Measurements from ENCODE around the gene HOXA9.

Gene HOXA9

DNA sequence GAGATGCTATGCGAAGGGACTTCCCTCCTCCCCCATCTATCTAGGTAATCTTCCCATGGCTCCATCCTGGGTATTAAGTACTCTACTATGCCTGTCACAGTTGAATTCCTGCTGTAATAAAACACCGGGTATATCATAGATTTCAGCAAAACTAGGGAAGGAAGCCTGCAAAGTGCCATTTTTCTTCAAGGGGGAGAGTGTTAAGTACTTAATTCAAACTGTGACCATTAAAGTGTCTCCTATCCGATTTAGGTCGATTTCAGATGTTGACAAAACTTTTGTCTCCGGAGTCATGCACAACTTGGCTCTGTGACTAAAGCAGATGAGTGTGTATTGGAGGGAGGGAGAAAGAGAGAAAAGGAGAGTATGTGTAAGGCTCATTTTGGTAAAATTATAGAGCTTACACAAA, 39.3 kb downstream of the HOXA9 start:
- Histone ChIP-seq H3K9me3 (ENCODE audit: control insufficient read depth, insufficient read depth, low read depth, low read length) (no peaks in the 10 kb centered on the region), H3K4me3 (ENCODE audit: low read depth, low read length) (no peak overlapping the region), H3K4me1 (ENCODE audit: control insufficient read depth, insufficient read depth, low read length) (peaks cover 49% of the 10 kb centered on the region), H3K27ac (ENCODE audit: extremely low read depth, low read depth, low read length) (peak overlapping the region; percentile 34; the same call in 1 of the 2 replicates), H3K36me3 (ENCODE audit: control insufficient read depth in 2 of 2, insufficient read depth in 1 of 2, low read length in 2 of 2) (peaks cover 5 to 29% of the 10 kb centered on the region in 2 experiments; a peak in 1 of 3 replicates)
- POLR2A ChIA-PET: no interaction called here
- CTCF ChIA-PET: interaction anchor here (0.5 to 0.7 kb wide), 3 partner anchors 55 to 1233 kb away, joined by 3 to 6 read pairs (median 5); no protein-coding TSS in a partner anchor
- TF ChIP-seq ZNF37A (tag by site-specific recombination; IDR thresholded peaks at IDR 0.05): no peak
- no peak for TF ChIP-seq GFI1B (tag by site-specific recombination; IDR thresholded peaks at IDR 0.05)
- TF ChIP-seq ZBTB17 (tag by site-specific recombination; IDR thresholded peaks at IDR 0.05): peak; percentile 45; the same call in 1 of the 2 replicates
- TF ChIP-seq ZNF596 (tag by site-specific recombination; IDR thresholded peaks at IDR 0.05): no peak
- TF ChIP-seq FEZF1 (tag by site-specific recombination; IDR thresholded peaks at IDR 0.05): peak; percentile 80
- TF ChIP-seq ZIC2 (tag by site-specific recombination; IDR thresholded peaks at IDR 0.05): peak; percentile 96
- no peak for TF ChIP-seq ZNF169 (tag by site-specific recombination; IDR thresholded peaks at IDR 0.05)
- peak; percentile 46; the same call in 1 of the 2 replicates for TF ChIP-seq ZNF843 (tag by site-specific recombination; IDR thresholded peaks at IDR 0.05)
- TF ChIP-seq ZNF2 (tag by site-specific recombination; IDR thresholded peaks at IDR 0.05): no peak
- TF ChIP-seq, protein P1, sequence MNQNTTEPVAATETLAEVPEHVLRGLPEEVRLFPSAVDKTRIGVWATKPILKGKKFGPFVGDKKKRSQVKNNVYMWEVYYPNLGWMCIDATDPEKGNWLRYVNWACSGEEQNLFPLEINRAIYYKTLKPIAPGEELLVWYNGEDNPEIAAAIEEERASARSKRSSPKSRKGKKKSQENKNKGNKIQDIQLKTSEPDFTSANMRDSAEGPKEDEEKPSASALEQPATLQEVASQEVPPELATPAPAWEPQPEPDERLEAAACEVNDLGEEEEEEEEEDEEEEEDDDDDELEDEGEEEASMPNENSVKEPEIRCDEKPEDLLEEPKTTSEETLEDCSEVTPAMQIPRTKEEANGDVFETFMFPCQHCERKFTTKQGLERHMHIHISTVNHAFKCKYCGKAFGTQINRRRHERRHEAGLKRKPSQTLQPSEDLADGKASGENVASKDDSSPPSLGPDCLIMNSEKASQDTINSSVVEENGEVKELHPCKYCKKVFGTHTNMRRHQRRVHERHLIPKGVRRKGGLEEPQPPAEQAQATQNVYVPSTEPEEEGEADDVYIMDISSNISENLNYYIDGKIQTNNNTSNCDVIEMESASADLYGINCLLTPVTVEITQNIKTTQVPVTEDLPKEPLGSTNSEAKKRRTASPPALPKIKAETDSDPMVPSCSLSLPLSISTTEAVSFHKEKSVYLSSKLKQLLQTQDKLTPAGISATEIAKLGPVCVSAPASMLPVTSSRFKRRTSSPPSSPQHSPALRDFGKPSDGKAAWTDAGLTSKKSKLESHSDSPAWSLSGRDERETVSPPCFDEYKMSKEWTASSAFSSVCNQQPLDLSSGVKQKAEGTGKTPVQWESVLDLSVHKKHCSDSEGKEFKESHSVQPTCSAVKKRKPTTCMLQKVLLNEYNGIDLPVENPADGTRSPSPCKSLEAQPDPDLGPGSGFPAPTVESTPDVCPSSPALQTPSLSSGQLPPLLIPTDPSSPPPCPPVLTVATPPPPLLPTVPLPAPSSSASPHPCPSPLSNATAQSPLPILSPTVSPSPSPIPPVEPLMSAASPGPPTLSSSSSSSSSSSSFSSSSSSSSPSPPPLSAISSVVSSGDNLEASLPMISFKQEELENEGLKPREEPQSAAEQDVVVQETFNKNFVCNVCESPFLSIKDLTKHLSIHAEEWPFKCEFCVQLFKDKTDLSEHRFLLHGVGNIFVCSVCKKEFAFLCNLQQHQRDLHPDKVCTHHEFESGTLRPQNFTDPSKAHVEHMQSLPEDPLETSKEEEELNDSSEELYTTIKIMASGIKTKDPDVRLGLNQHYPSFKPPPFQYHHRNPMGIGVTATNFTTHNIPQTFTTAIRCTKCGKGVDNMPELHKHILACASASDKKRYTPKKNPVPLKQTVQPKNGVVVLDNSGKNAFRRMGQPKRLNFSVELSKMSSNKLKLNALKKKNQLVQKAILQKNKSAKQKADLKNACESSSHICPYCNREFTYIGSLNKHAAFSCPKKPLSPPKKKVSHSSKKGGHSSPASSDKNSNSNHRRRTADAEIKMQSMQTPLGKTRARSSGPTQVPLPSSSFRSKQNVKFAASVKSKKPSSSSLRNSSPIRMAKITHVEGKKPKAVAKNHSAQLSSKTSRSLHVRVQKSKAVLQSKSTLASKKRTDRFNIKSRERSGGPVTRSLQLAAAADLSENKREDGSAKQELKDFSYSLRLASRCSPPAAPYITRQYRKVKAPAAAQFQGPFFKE (tag by site-specific recombination; IDR thresholded peaks at IDR 0.05; ENCODE audit: borderline replicate concordance): no peak
- no peak for TF ChIP-seq ZNF677 (tag by site-specific recombination; IDR thresholded peaks at IDR 0.05)
- no peak for TF ChIP-seq ZSCAN5A (tag by site-specific recombination; IDR thresholded peaks at IDR 0.05)
- no peak for TF ChIP-seq ZNF174 (tag by site-specific recombination; IDR thresholded peaks at IDR 0.05)
- TF ChIP-seq IKZF3 (tag by site-specific recombination; IDR thresholded peaks at IDR 0.05): peak; percentile 75
- no peak for TF ChIP-seq OVOL3 (tag by site-specific recombination; IDR thresholded peaks at IDR 0.05)
- no peak for TF ChIP-seq ZNF324 (tag by site-specific recombination; IDR thresholded peaks at IDR 0.05)
- no peak for TF ChIP-seq ZNF223 (tag by site-specific recombination; IDR thresholded peaks at IDR 0.05)
- peak; percentile 24; the same call in 1 of the 2 replicates for TF ChIP-seq ZNF398 (tag by site-specific recombination; IDR thresholded peaks at IDR 0.05)
- TF ChIP-seq ZNF473 (tag by site-specific recombination; IDR thresholded peaks at IDR 0.05): no peak
- TF ChIP-seq, protein P2, sequence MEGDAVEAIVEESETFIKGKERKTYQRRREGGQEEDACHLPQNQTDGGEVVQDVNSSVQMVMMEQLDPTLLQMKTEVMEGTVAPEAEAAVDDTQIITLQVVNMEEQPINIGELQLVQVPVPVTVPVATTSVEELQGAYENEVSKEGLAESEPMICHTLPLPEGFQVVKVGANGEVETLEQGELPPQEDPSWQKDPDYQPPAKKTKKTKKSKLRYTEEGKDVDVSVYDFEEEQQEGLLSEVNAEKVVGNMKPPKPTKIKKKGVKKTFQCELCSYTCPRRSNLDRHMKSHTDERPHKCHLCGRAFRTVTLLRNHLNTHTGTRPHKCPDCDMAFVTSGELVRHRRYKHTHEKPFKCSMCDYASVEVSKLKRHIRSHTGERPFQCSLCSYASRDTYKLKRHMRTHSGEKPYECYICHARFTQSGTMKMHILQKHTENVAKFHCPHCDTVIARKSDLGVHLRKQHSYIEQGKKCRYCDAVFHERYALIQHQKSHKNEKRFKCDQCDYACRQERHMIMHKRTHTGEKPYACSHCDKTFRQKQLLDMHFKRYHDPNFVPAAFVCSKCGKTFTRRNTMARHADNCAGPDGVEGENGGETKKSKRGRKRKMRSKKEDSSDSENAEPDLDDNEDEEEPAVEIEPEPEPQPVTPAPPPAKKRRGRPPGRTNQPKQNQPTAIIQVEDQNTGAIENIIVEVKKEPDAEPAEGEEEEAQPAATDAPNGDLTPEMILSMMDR (tag by site-specific recombination; IDR thresholded peaks at IDR 0.05): no peak
- 0 out of 2 replicates have a peak, but pooled peaks have one; percentile 16 for TF ChIP-seq ZBTB21 (tag by site-specific recombination; IDR thresholded peaks at IDR 0.05)
- no peak for TF ChIP-seq ZNF416 (tag by site-specific recombination; IDR thresholded peaks at IDR 0.05)
- no peak for TF ChIP-seq GLIS2 (tag by site-specific recombination; IDR thresholded peaks at IDR 0.05)
- TF ChIP-seq SP7 (tag by site-specific recombination; IDR thresholded peaks at IDR 0.05): no peak; the same call in 1 of the 2 replicates
- no peak for TF ChIP-seq ZNF670 (tag by site-specific recombination; IDR thresholded peaks at IDR 0.05; ENCODE audit: low read depth)
